Neural crest cell (in vitro differentiated cells): ENCODE results near the gene GCNT1. TPM values are rescaled to one million over a fixed set of nuclear protein-coding genes. Genes with fewer than 3 reads are reported as not detected.

Experiments used
- DNase-seq: peaks from one replicate; pipeline ENCODE4 v3.0.0; 2021; ENCODE audit warnings: low read depth, mixed read lengths, low spot score
- H3K27ac Mint-ChIP-seq: one replicate; pipeline ENCODE4 v1.8.0; 2021; ENCODE audit warnings: mild to moderate bottlenecking, mixed read lengths; ENCODE audit not compliant: unreplicated experiment
- H3K27me3 Mint-ChIP-seq: 2 replicates; pipeline ENCODE4 v1.8.0; 2021; ENCODE audit warnings: low read depth, mild to moderate bottlenecking, mixed read lengths
- H3K36me3 Mint-ChIP-seq: 2 replicates; pipeline ENCODE4 v1.8.0; 2021; ENCODE audit warnings: low read depth, mild to moderate bottlenecking, mixed read lengths
- H3K4me1 Mint-ChIP-seq: 2 replicates; pipeline ENCODE4 v1.8.0; 2021; ENCODE audit warnings: mixed read lengths
- H3K4me3 Mint-ChIP-seq: one replicate; pipeline ENCODE4 v1.8.0; 2021; ENCODE audit warnings: mild to moderate bottlenecking, mixed read lengths
- H3K9me3 Mint-ChIP-seq: 2 replicates; pipeline ENCODE4 v1.8.0; 2021; ENCODE audit warnings: mixed read lengths
- total RNA-seq: library from RNA; stranded (reverse); gene quantifications from 2 replicates; pipeline ENCODE4 v1.2.1, GENCODE V29; 2021
- TF ChIP-seq, protein P1 (sequence below): fragments of 200-600 bp; sonication (generic); conservative IDR thresholded peaks from 2 replicates; pipeline ENCODE4 v1.5.0; 2021; ENCODE audit warnings: antibody characterized with exemption, mild to moderate bottlenecking

GCNT1 gene
- total RNA-seq, 1 donor from 2014 or later: 1.6 TPM

DNA sequence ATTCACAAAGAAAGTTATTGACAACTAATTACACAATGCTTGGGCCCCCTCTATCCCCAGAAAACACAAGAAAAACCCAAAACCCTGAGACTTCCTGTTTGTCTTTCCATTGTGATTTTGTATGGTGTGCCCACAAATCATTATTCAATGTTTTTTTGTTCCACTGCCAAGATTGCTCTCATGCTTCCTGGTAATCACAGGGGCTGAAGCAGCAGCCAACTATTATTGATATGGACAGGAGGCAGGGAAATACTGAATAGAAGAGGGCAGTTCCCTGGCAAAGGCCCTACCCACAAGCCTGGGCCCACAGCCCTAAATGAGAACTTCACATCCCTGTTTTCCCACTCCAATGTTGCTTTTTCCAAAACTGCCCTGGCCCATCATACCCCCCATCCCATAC lies 43.3 kb upstream of the GCNT1 start:
- H3K27ac Mint-ChIP-seq: peak overlapping the region; percentile 48
- H3K4me1 Mint-ChIP-seq: peaks cover 16% of the 10 kb centered on the region
- no peak overlapping the region for H3K4me3 Mint-ChIP-seq
- H3K27me3 Mint-ChIP-seq: no peaks in the 10 kb centered on the region
- no peak for DNase-seq
- TF ChIP-seq, protein P1, sequence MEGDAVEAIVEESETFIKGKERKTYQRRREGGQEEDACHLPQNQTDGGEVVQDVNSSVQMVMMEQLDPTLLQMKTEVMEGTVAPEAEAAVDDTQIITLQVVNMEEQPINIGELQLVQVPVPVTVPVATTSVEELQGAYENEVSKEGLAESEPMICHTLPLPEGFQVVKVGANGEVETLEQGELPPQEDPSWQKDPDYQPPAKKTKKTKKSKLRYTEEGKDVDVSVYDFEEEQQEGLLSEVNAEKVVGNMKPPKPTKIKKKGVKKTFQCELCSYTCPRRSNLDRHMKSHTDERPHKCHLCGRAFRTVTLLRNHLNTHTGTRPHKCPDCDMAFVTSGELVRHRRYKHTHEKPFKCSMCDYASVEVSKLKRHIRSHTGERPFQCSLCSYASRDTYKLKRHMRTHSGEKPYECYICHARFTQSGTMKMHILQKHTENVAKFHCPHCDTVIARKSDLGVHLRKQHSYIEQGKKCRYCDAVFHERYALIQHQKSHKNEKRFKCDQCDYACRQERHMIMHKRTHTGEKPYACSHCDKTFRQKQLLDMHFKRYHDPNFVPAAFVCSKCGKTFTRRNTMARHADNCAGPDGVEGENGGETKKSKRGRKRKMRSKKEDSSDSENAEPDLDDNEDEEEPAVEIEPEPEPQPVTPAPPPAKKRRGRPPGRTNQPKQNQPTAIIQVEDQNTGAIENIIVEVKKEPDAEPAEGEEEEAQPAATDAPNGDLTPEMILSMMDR: no peak
- peaks cover 7% of the 10 kb centered on the region for H3K9me3 Mint-ChIP-seq
- no peaks in the 10 kb centered on the region for H3K36me3 Mint-ChIP-seq

DNA sequence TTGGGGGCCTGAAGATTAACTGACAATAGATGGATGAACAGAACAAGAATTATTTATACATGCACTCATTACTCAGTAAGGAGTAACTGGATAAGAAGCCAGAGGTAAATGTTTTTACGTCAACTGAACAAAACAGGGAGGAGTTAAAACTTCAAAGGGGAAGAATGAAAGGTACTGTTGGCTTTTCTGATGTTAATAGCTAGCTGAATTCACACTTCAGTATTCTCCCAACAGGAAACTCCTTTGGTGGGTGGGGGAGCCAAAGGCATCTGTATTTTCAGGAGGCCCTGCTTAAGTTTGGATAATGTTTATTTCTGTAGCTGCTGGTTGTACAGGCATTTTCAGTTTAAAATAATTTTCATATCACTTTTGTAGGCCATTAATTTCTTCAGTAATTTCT lies 41.6 kb upstream of the GCNT1 start:
- Mint-ChIP-seq H3K36me3 (no peaks in the 10 kb centered on the region), H3K27me3 (no peaks in the 10 kb centered on the region), H3K9me3 (peaks cover 7% of the 10 kb centered on the region), H3K27ac (no peak overlapping the region), H3K4me1 (peaks cover 16% of the 10 kb centered on the region), H3K4me3 (no peak overlapping the region)
- TF ChIP-seq, protein P1: no peak
- DNase-seq: no peak

DNA sequence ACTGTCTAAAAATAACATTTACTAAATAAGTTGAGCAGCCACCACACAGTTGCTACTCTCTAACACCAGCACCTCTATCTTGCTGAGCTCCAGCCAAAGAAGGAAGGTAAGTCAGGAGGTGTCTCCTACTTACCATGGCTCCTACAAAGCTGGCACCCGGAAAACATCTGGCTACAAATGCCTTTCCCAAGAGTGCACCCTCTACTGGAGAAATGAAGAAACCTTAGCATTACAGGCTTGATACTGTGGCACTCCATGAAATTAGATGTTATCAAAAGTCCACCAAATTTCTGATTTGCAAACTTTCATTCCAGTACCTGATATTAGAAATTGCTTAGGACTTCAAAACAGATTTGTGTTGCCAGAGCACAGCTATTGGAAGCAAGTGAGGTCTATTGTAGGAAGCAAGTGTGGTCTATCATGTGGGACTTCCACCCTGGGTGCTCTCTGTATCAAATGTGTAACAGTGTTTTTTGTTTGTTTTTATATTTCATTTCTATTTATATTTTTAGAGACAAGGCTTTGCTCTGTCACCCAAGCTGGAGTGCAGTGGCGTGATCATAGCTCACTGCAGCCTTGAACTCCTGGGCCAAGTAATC lies 39.1 kb upstream of the GCNT1 start:
- Mint-ChIP-seq H3K36me3 (no peaks in the 10 kb centered on the region), H3K27me3 (no peaks in the 10 kb centered on the region), H3K4me1 (peaks cover 16% of the 10 kb centered on the region), H3K4me3 (no peak overlapping the region), H3K27ac (no peak overlapping the region), H3K9me3 (no peaks in the 10 kb centered on the region)
- TF ChIP-seq, protein P1: peak; percentile 60
- DNase-seq: no peak

DNA sequence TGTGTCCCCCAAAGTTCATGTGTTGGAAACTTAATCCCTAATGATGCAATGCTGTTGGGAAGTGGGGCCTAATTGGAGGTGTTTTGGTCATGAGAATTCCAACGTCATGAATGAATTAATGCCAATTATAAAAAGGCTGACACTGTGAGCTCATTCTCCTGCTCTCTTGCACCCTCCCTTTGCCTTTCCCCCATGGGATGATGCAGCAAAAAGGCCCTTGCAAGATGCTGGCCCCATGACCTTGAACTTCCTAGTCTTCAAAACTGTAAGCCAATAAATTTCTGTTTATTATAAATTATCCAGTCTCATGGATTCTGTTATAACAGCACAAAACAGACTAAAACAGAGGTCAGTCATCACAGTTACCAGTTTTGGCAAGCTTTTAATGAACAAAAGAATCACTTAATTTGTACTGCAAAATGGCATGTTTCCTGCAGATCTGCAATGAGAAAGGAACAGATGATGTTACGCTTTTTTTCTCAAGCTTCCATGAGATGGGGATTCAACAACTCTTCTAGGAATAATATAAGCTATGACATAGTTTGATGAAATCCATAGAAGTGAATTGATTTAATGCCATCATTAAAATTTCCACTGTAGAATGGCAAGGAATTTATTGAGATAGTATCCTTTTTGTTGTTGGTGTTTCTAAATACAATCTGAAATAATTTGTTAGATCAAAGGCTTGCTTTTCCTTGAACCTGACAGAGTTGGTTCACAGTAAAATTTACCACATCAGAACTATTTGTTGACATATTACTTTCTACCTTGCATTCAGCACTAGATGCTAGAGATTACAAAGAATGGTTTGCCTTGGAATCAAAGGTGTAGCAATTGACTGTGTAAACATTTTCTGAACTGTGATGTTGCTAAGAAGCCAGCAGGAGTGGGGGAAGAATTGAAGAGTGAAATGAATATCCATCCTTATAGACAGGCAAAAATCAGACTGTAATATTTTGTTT lies 35.5 kb upstream of the GCNT1 start:
- Mint-ChIP-seq H3K27me3 (no peaks in the 10 kb centered on the region), H3K4me3 (no peak overlapping the region), H3K4me1 (no peaks in the 10 kb centered on the region), H3K9me3 (no peaks in the 10 kb centered on the region), H3K36me3 (no peaks in the 10 kb centered on the region), H3K27ac (no peak overlapping the region)
- TF ChIP-seq, protein P1: no peak
- DNase-seq: no peak

DNA sequence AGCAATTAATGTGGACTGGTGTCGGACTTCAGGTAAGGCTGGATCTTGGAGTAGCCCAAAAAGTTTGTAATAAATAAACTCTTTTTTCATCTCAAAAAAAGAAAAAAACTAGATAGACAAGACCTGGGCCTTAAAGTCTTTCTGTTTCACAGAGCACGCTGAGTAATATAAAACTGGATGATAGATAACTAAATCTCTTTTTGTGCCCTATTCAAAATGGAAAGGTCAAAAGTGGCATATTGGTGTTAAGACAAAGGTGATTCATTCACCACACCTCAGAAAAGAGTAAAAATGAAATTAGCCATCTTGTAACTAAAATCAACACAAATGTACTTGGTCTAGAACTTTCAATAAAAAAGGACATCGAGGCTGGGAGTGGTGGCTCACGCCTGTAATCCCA lies 34.5 kb upstream of the GCNT1 start:
- no peak overlapping the region for H3K4me3 Mint-ChIP-seq
- no peaks in the 10 kb centered on the region for H3K36me3 Mint-ChIP-seq
- H3K27me3 Mint-ChIP-seq: no peaks in the 10 kb centered on the region
- H3K4me1 Mint-ChIP-seq: no peaks in the 10 kb centered on the region
- no peaks in the 10 kb centered on the region for H3K9me3 Mint-ChIP-seq
- TF ChIP-seq, protein P1: no peak
- no peak for DNase-seq
- H3K27ac Mint-ChIP-seq: no peak overlapping the region
